H9 (cell line): ENCODE results near the gene CLSTN3. TPM values are rescaled to one million over a fixed set of nuclear protein-coding genes. Genes with fewer than 3 reads are reported as not detected.

Experiments
- DNase-seq: peaks from one replicate; pipeline ENCODE4 v3.0.0-alpha.2; 2017
- H2AFZ ChIP-seq: one replicate; pipeline ENCODE4 v1.6.1; 2013; ENCODE audit warnings: mild to moderate bottlenecking, low read length, control low read depth, moderate library complexity
- H2AK5ac ChIP-seq: 2 replicates; pipeline ENCODE4 v1.6.1; 2013; ENCODE audit warnings: low read length, control low read depth, mixed read lengths; ENCODE audit not compliant: insufficient read length
- H2BK120ac ChIP-seq: one replicate; pipeline ENCODE4 v1.6.1; 2013; ENCODE audit warnings: low read depth, mild to moderate bottlenecking, low read length, control low read depth, inconsistent platforms; ENCODE audit not compliant: poor library complexity, severe bottlenecking
- H2BK12ac ChIP-seq: 2 replicates; pipeline ENCODE4 v1.6.1; 2013; ENCODE audit warnings: low read length, control low read depth, mixed read lengths, low read depth; ENCODE audit not compliant: insufficient read length
- H2BK15ac ChIP-seq: 2 replicates; pipeline ENCODE4 v1.6.1; 2013; ENCODE audit warnings: low read depth, low read length, control low read depth
- H2BK20ac ChIP-seq: one replicate; pipeline ENCODE4 v1.6.1; 2013; ENCODE audit warnings: low read depth, mild to moderate bottlenecking, low read length, control low read depth, inconsistent platforms; ENCODE audit not compliant: poor library complexity, severe bottlenecking
- H2BK5ac ChIP-seq: 2 replicates; pipeline ENCODE4 v1.6.1; 2013; ENCODE audit warnings: low read length, control low read depth, mixed read lengths; ENCODE audit not compliant: insufficient read length
- H3K14ac ChIP-seq: 2 replicates; pipeline ENCODE4 v1.6.1; 2013; ENCODE audit warnings: low read length, control low read depth; ENCODE audit not compliant: insufficient read depth
- H3K18ac ChIP-seq: 2 replicates; pipeline ENCODE4 v1.6.1; 2013; ENCODE audit warnings: low read depth, mild to moderate bottlenecking, mixed read lengths, low read length, control low read depth; ENCODE audit not compliant: insufficient read length
- H3K23ac ChIP-seq: 2 replicates; pipeline ENCODE4 v1.6.1; 2013; ENCODE audit warnings: low read length, control low read depth, mixed read lengths, low read depth; ENCODE audit not compliant: insufficient read length
- H3K23me2 ChIP-seq: 2 replicates; pipeline ENCODE4 v1.6.1; 2013; ENCODE audit warnings: low read depth, mild to moderate bottlenecking, mixed read lengths, low read length, control low read depth; ENCODE audit not compliant: insufficient read length, poor library complexity, severe bottlenecking
- H3K27ac ChIP-seq: 2 replicates; pipeline ENCODE4 v1.5.1; 2013; ENCODE audit warnings: low read length, control low read depth, mixed read lengths, low read depth; ENCODE audit not compliant: insufficient read length
- H3K27me3 ChIP-seq: 2 replicates; pipeline ENCODE4 v1.6.1; 2013; ENCODE audit warnings: low read length, control low read depth, inconsistent platforms; ENCODE audit not compliant: insufficient read depth
- H3K4ac ChIP-seq: 2 replicates; pipeline ENCODE4 v1.6.1; 2013; ENCODE audit warnings: low read depth, mild to moderate bottlenecking, control low read depth, inconsistent platforms, low read length, moderate library complexity
- H3K4me1 ChIP-seq: 2 replicates; pipeline ENCODE4 v1.6.1; 2013; ENCODE audit warnings: low read length, control low read depth, inconsistent platforms; ENCODE audit not compliant: insufficient read depth
- H3K4me2 ChIP-seq: 2 replicates; pipeline ENCODE4 v1.6.1; 2013; ENCODE audit warnings: low read length, control low read depth, mixed read lengths; ENCODE audit not compliant: insufficient read length, insufficient read depth
- H3K56ac ChIP-seq: 2 replicates; pipeline ENCODE4 v1.6.1; 2013; ENCODE audit warnings: low read depth, mild to moderate bottlenecking, mixed read lengths, low read length, control low read depth; ENCODE audit not compliant: insufficient read length
- H3K79me1 ChIP-seq: 2 replicates; pipeline ENCODE4 v1.6.1; 2013; ENCODE audit warnings: low read depth, mild to moderate bottlenecking, moderate library complexity, low read length, control low read depth, inconsistent platforms; ENCODE audit not compliant: insufficient read depth, poor library complexity, severe bottlenecking
- H3K79me2 ChIP-seq: 2 replicates; pipeline ENCODE4 v1.6.1; 2013; ENCODE audit warnings: low read length, control low read depth, inconsistent platforms; ENCODE audit not compliant: insufficient read depth
- H3K9ac ChIP-seq: 2 replicates; pipeline ENCODE4 v1.6.1; 2013; ENCODE audit warnings: low read length, control low read depth, mixed read lengths; ENCODE audit not compliant: insufficient read length; ENCODE audit errors: extremely low read depth
- H3K9me3 ChIP-seq: one replicate; pipeline ENCODE4 v1.6.1; 2013; ENCODE audit warnings: low read depth, low read length, inconsistent platforms; ENCODE audit not compliant: control insufficient read depth
- H3T11ph ChIP-seq: one replicate; pipeline ENCODE4 v1.6.1; 2013; ENCODE audit warnings: mild to moderate bottlenecking, low read length, control low read depth, inconsistent platforms
- H4K20me1 ChIP-seq: one replicate; pipeline ENCODE4 v1.6.1; 2013; ENCODE audit not compliant: control insufficient read depth, insufficient read length, insufficient read depth
- H4K5ac ChIP-seq: 2 replicates; pipeline ENCODE4 v1.6.1; 2013; ENCODE audit warnings: low read depth, mild to moderate bottlenecking, mixed read lengths, low read length, control low read depth; ENCODE audit not compliant: insufficient read length
- H4K8ac ChIP-seq: replicated peaks from 2 replicates; pipeline ENCODE4 v1.6.1; 2013; ENCODE audit warnings: low read length, control low read depth, mixed read lengths, low read depth; ENCODE audit not compliant: insufficient read length
- H4K91ac ChIP-seq: 2 replicates; pipeline ENCODE4 v1.6.1; 2013; ENCODE audit warnings: low read depth, mild to moderate bottlenecking, moderate library complexity, mixed read lengths, low read length, control low read depth; ENCODE audit not compliant: insufficient read length
- H3K27ac Mint-ChIP-seq, 3 experiments: 2 replicates in 2 of 3; 3 replicates in 1 of 3; pipeline ENCODE4 v1.8.0; 2020 to 2021; ENCODE audit warnings: mixed read lengths in 3 of 3, mild to moderate bottlenecking in 1 of 3, moderate library complexity in 1 of 3
- H3K27me3 Mint-ChIP-seq: 2 replicates; pipeline ENCODE4 v1.8.0; 2021; ENCODE audit warnings: low read depth, mild to moderate bottlenecking, moderate library complexity, mixed read lengths
- H3K36me3 Mint-ChIP-seq, 3 experiments: 2 replicates in 2 of 3; 3 replicates in 1 of 3; pipeline ENCODE4 v1.8.0; 2020 to 2021; ENCODE audit warnings: low read depth in 3 of 3, mixed read lengths in 3 of 3; ENCODE audit not compliant: insufficient read depth in 1 of 3
- H3K4me1 Mint-ChIP-seq, 2 experiments: 2 replicates each; pipeline ENCODE4 v1.8.0; 2020; ENCODE audit warnings: mixed read lengths in 2 of 2
- H3K4me3 Mint-ChIP-seq, 2 experiments: 2 replicates in 1 of 2; 3 replicates in 1 of 2; pipeline ENCODE4 v1.8.0; 2020 to 2021; ENCODE audit warnings: mild to moderate bottlenecking in 2 of 2, mixed read lengths in 2 of 2, moderate library complexity in 1 of 2
- H3K9me3 Mint-ChIP-seq, 2 experiments: 2 replicates in 1 of 2; 3 replicates in 1 of 2; pipeline ENCODE4 v1.8.0; 2020; ENCODE audit warnings: mild to moderate bottlenecking in 2 of 2, mixed read lengths in 2 of 2, moderate library complexity in 1 of 2
- total RNA-seq: library from RNA; stranded (reverse); gene quantifications from 2 replicates; pipeline ENCODE4 v1.2.1, GENCODE V29; 2021
- TF ChIP-seq, protein P1 (sequence below): fragments of 200-600 bp; sonication (generic); conservative IDR thresholded peaks from 3 replicates; pipeline ENCODE4 v1.8.0; 2021; ENCODE audit warnings: antibody characterized with exemption, mild to moderate bottlenecking

The CLSTN3 gene
- total RNA-seq, 1 experiment from 2014 or later = 26.2 TPM

DNA sequence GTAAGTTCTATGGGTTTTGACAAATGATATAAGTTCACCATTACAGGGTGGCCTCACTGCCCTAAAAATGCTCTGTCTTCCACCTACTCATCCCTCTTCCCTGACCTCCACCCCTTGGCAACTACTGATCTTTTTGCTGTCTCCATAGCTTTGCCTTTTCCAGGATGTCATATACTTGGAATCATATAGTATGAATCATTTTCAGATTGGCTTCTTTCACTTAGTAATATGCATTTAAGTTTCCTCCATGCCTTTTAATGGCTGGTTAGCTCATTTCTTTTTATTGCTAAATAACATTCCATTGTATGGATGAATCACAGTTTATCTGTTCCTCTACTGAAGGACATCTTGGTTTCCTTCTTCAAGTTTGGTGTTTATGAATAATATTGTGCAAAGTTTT, 45.3 kb downstream of the CLSTN3 start:
- Mint-ChIP-seq H3K36me3 (peaks cover 0 to 9% (median 3%) of the 10 kb centered on the region in 3 experiments; a peak in 3 of 7 replicates), H3K9me3 (peaks cover 51 to 71% of the 10 kb centered on the region in 2 experiments)
- TF ChIP-seq, protein P1, sequence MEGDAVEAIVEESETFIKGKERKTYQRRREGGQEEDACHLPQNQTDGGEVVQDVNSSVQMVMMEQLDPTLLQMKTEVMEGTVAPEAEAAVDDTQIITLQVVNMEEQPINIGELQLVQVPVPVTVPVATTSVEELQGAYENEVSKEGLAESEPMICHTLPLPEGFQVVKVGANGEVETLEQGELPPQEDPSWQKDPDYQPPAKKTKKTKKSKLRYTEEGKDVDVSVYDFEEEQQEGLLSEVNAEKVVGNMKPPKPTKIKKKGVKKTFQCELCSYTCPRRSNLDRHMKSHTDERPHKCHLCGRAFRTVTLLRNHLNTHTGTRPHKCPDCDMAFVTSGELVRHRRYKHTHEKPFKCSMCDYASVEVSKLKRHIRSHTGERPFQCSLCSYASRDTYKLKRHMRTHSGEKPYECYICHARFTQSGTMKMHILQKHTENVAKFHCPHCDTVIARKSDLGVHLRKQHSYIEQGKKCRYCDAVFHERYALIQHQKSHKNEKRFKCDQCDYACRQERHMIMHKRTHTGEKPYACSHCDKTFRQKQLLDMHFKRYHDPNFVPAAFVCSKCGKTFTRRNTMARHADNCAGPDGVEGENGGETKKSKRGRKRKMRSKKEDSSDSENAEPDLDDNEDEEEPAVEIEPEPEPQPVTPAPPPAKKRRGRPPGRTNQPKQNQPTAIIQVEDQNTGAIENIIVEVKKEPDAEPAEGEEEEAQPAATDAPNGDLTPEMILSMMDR = no peak

More for the DNA sequence above, 45.3 kb downstream of the CLSTN3 start:
- H3K4me2 ChIP-seq = no peak overlapping the region
- H3K23me2 ChIP-seq = no peaks in the 10 kb centered on the region
- peaks cover 27% of the 10 kb centered on the region for H3K9me3 ChIP-seq
- H3K27ac Mint-ChIP-seq = no peak overlapping the region
- H2BK5ac ChIP-seq = no peak overlapping the region
- no peaks in the 10 kb centered on the region for H3K79me2 ChIP-seq
- H4K20me1 ChIP-seq = no peaks in the 10 kb centered on the region
- no peak overlapping the region for H4K5ac ChIP-seq
- H4K8ac ChIP-seq = no peak overlapping the region
- H3K9ac ChIP-seq = no peak overlapping the region
- no peaks in the 10 kb centered on the region for H3K4me1 ChIP-seq
- no peak overlapping the region for H2AK5ac ChIP-seq
- no peak overlapping the region for H3K4ac ChIP-seq
- no peak overlapping the region for H3K56ac ChIP-seq
- no peak for DNase-seq
- no peaks in the 10 kb centered on the region for H3K79me1 ChIP-seq
- no peak overlapping the region for H3K18ac ChIP-seq
- no peak overlapping the region for H2BK120ac ChIP-seq
- H2AFZ ChIP-seq = no peak overlapping the region
- H3K23ac ChIP-seq = no peak overlapping the region
- no peak overlapping the region for H3K14ac ChIP-seq
- H3K27me3 Mint-ChIP-seq = peaks cover 15% of the 10 kb centered on the region
- no peak overlapping the region for H2BK15ac ChIP-seq
- H3K4me1 Mint-ChIP-seq = no peaks in the 10 kb centered on the region
- H2BK12ac ChIP-seq = no peak overlapping the region
- no peak overlapping the region for H3K27ac ChIP-seq
- no peak overlapping the region for H3T11ph ChIP-seq
- no peak overlapping the region for H3K4me3 Mint-ChIP-seq
- H4K91ac ChIP-seq = no peak overlapping the region
- H2BK20ac ChIP-seq = no peak overlapping the region
- no peaks in the 10 kb centered on the region for H3K27me3 ChIP-seq
